Left colon (tissue), 2 donors: ENCODE data around the gene RAC3. TPM values are rescaled to one million over a fixed set of nuclear protein-coding genes. Genes with fewer than 3 reads are reported as not detected.

Experiments
- ATAC-seq: fragments of 200-7000 bp; cut with Tn5 transposase; one replicate; pipeline ENCODE4 v1.9.1; 2020; ENCODE audit warnings: mild to moderate bottlenecking, moderate library complexity
- DNase-seq, 2 donors: peaks; one replicate each; pipeline ENCODE4 v3.0.0-alpha.2; 2020
- intact Hi-C, 2 donors: fragments of 100-400 bp; cut with DNase I in 1 of 2; cut with micrococcal nuclease in 1 of 2; formaldehyde crosslinking; loops; one replicate each; pipeline versions ENCODE4 v1.11.2 to v1.14.0; 2022; cut with DNase I, micrococcal nuclease
- total RNA-seq, 2 donors: library from RNA; stranded (reverse); fragmentation: NEBNext Ultra II Directional; extraction: Animal tissue kit (Norgen Biotek cat#: 25700); gene quantifications; one replicate each; pipeline ENCODE4 v1.2.1, GENCODE V29; 2021
- donor health status: DM: no; HTN: no; CAD: no.
- donor health status: DM: yes; HTN: yes; CAD: no.

The RAC3 gene
- total RNA-seq, 2 donors from 2014 or later = 4.2 to 9.0 TPM

GRCh38 chr17:81998212-81998611, 33.3 kb upstream of the RAC3 start:
- DNase-seq (no peak), ATAC-seq (no peak)
- intact Hi-C loops = no loop called here

GRCh38 chr17:81998691-81999438, 32.6 kb upstream of the RAC3 start:
- ATAC-seq (no peak), DNase-seq (no peak)
- intact Hi-C loops = no loop called here

- no peak for DNase-seq
Observed at GRCh38 chr17:81999587-81999975, 31.9 kb upstream of the RAC3 start.

GRCh38 chr17:81999976-82000802, 31.3 kb upstream of the RAC3 start:
- no peak for DNase-seq
- ATAC-seq = peak; percentile 16
- intact Hi-C loops = no loop called here

More at GRCh38 chr17:81999587-81999975, 31.9 kb upstream of the RAC3 start:
- intact Hi-C loops = no loop called here
- ATAC-seq = no peak

GRCh38 chr17:82000803-82001570, 30.5 kb upstream of the RAC3 start:
- DNase-seq (no peak), ATAC-seq (peak; percentile 71)
- intact Hi-C loops = no loop called here

- no peak for DNase-seq
- ATAC-seq = no peak
- intact Hi-C loops = no loop called here
Observed at GRCh38 chr17:82001571-82002056, 29.9 kb upstream of the RAC3 start.

- intact Hi-C loops = no loop called here
- peak in 1 of 2 donors; percentile 35 for DNase-seq
- peak; percentile 11 for ATAC-seq
Observed at GRCh38 chr17:82003411-82004381, 27.8 kb upstream of the RAC3 start.

GRCh38 chr17:82004517-82005455, 26.7 kb upstream of the RAC3 start:
- intact Hi-C loops = no loop called here
- no peak for DNase-seq
- ATAC-seq = no peak

- ATAC-seq (no peak), DNase-seq (no peak)
- intact Hi-C loops = no loop called here
Observed at GRCh38 chr17:82005701-82006348, 25.7 kb upstream of the RAC3 start.

- DNase-seq (no peak), ATAC-seq (no peak)
- intact Hi-C loops = no loop called here
Observed at GRCh38 chr17:82006468-82007227, 24.8 kb upstream of the RAC3 start.

- intact Hi-C loops = no loop called here
- no peak for ATAC-seq
- no peak for DNase-seq
Observed at GRCh38 chr17:82007228-82007494, 24.3 kb upstream of the RAC3 start.

- no peak for ATAC-seq
- intact Hi-C loops = no loop called here
Observed at GRCh38 chr17:82007495-82008257, 23.8 kb upstream of the RAC3 start.

GRCh38 chr17:82008258-82008940, 23.1 kb upstream of the RAC3 start:
- no peak for ATAC-seq
- DNase-seq = no peak
- intact Hi-C loops = no loop called here

More at GRCh38 chr17:82007495-82008257, 23.8 kb upstream of the RAC3 start:
- no peak for DNase-seq

GRCh38 chr17:82008941-82009405, 22.5 kb upstream of the RAC3 start:
- ATAC-seq = no peak
- no peak for DNase-seq
- intact Hi-C loops = no loop called here

- ATAC-seq (no peak), DNase-seq (no peak)
- intact Hi-C loops = no loop called here
Observed at GRCh38 chr17:82009413-82009812, 22.1 kb upstream of the RAC3 start.
